Fibroblast of lung (primary cell): ENCODE results near the gene AQP12B. TPM values are rescaled to one million over a fixed set of nuclear protein-coding genes. Genes with fewer than 3 reads are reported as not detected.
"Not testable (repeated sequence)": the region's sequence is repeated elsewhere in the genome, so short reads cannot be mapped to it uniquely, and the experiment has no call there.

Experiments used
- DNase-seq, 2 donors: peaks; one replicate each; pipeline versions ENCODE4 v3.0.0 to v3.0.0-alpha.2; 2010; ENCODE audit warnings: low read depth in 2 of 2
- H2AFZ ChIP-seq: 2 replicates; pipeline ENCODE4 v1.5.1; 2012; ENCODE audit warnings: low read length, control low read depth, inconsistent platforms
- H3K27ac ChIP-seq: 2 replicates; pipeline ENCODE4 v1.5.1; 2011; ENCODE audit warnings: low read length, control low read depth; ENCODE audit not compliant: insufficient read depth
- H3K27me3 ChIP-seq: 2 replicates; pipeline ENCODE4 v1.5.1; 2011; ENCODE audit warnings: mild to moderate bottlenecking, low read length; ENCODE audit not compliant: control insufficient read depth, insufficient read depth
- H3K36me3 ChIP-seq: 2 replicates; pipeline ENCODE4 v1.5.1; 2011; ENCODE audit warnings: low read length; ENCODE audit not compliant: control insufficient read depth, insufficient read depth
- H3K4me1 ChIP-seq: 2 replicates; pipeline ENCODE4 v1.5.1; 2011; ENCODE audit warnings: low read length; ENCODE audit not compliant: control insufficient read depth, insufficient read depth; ENCODE audit errors: extremely low read depth
- H3K4me2 ChIP-seq: 2 replicates; pipeline ENCODE4 v1.5.1; 2011; ENCODE audit warnings: low read length, control low read depth; ENCODE audit not compliant: insufficient read depth; ENCODE audit errors: extremely low read depth
- H3K4me3 ChIP-seq, 4 experiments: fragments of 200-600 bp in 1 of 4; sonication (generic) in 1 of 4; replicated peaks in 1 of 4; 2 replicates each; pipeline ENCODE4 v1.5.1; 2011 to 2016; ENCODE audit warnings: low read length in 4 of 4, low read depth in 3 of 4, mild to moderate bottlenecking in 3 of 4, control low read depth in 2 of 4, inconsistent platforms in 1 of 4, mixed read lengths in 1 of 4; ENCODE audit not compliant: insufficient read depth in 1 of 4; ENCODE audit errors: control extremely low read depth in 1 of 4
- H3K79me2 ChIP-seq: 2 replicates; pipeline ENCODE4 v1.5.1; 2012; ENCODE audit warnings: mild to moderate bottlenecking, low read length, inconsistent platforms; ENCODE audit not compliant: control insufficient read depth, insufficient read depth
- H3K9ac ChIP-seq: 2 replicates; pipeline ENCODE4 v1.5.1; 2011; ENCODE audit warnings: mild to moderate bottlenecking, low read length, control low read depth; ENCODE audit not compliant: insufficient read depth
- H3K9me3 ChIP-seq: 2 replicates; pipeline ENCODE4 v1.5.1; 2012; ENCODE audit warnings: low read depth, low read length; ENCODE audit not compliant: control insufficient read depth, insufficient read depth
- H4K20me1 ChIP-seq: 2 replicates; pipeline ENCODE4 v1.5.1; 2011; ENCODE audit warnings: low read length; ENCODE audit not compliant: control insufficient read depth, insufficient read depth; ENCODE audit errors: extremely low read depth
- CTCF ChIP-seq, 2 donors: IDR thresholded peaks in 1 of 2; conservative IDR thresholded peaks in 1 of 2; 1 replicate in 1 of 2; 2 replicates in 1 of 2; pipeline ENCODE4 v1.5.1; 2011 to 2012; ENCODE audit warnings: low read length in 2 of 2, control low read depth in 1 of 2, inconsistent platforms in 1 of 2, low read depth in 1 of 2, mild to moderate bottlenecking in 1 of 2
- EZH2 ChIP-seq: IDR thresholded peaks from 2 replicates; pipeline ENCODE4 v1.5.1; 2012; ENCODE audit warnings: low read length, control low read depth, mild to moderate bottlenecking; ENCODE audit errors: missing control alignments
- polyA plus RNA-seq, 2 donors: library from polyadenylated mRNA; depleted of rRNA in 1 of 2; stranded (reverse) in 1 of 2; unstranded in 1 of 2; fragments of >200 nt; gene quantifications; 2 replicates each; pipeline ENCODE4 v1.2.1, GENCODE V29; 2011 to 2012; ENCODE audit warnings: missing spikeins in 1 of 2
- total RNA-seq: library from RNA; depleted of rRNA; stranded (reverse); fragments of >200 nt; gene quantifications from 2 replicates; pipeline ENCODE4 v1.2.1, GENCODE V29; 2014

The AQP12B gene
- total and polyA plus RNA-seq, 2 donors (not counting 1 experiment from before 2014, with no cell fraction given): not detected

GRCh38 chr2:240702640-240703011 lies 19.9 kb upstream of the AQP12B start:
- Histone ChIP-seq H3K36me3 (no peaks in the 10 kb centered on the region), H3K79me2 (no peaks in the 10 kb centered on the region), H3K4me2 (no peak overlapping the region), H3K4me3 (no peak overlapping the region), H3K27ac (no peak overlapping the region), H3K9me3 (no peaks in the 10 kb centered on the region), H4K20me1 (no peaks in the 10 kb centered on the region), H3K9ac (no peak overlapping the region), H3K4me1 (no peaks in the 10 kb centered on the region), H3K27me3 (peaks cover 10% of the 10 kb centered on the region), H2AFZ (no peak overlapping the region)
- no peak for DNase-seq
- TF ChIP-seq EZH2: no peak
- TF ChIP-seq CTCF (conservative IDR thresholded peaks at IDR 0.05 in 1 of 2, IDR thresholded peaks at IDR 0.05 in 1 of 2; ENCODE audit: low read depth in 1 of 2, low read length in 2 of 2): no peak

- Histone ChIP-seq H3K4me3 (no peak overlapping the region), H3K4me1 (no peaks in the 10 kb centered on the region), H3K4me2 (no peak overlapping the region), H3K9ac (no peak overlapping the region), H3K79me2 (no peaks in the 10 kb centered on the region), H4K20me1 (no peaks in the 10 kb centered on the region), H2AFZ (no peak overlapping the region), H3K27me3 (peaks cover 6% of the 10 kb centered on the region), H3K27ac (no peak overlapping the region), H3K9me3 (no peaks in the 10 kb centered on the region), H3K36me3 (no peaks in the 10 kb centered on the region)
- DNase-seq: no peak
- TF ChIP-seq CTCF (conservative IDR thresholded peaks at IDR 0.05 in 1 of 2, IDR thresholded peaks at IDR 0.05 in 1 of 2; ENCODE audit: low read depth in 1 of 2, low read length in 2 of 2): no peak
- TF ChIP-seq EZH2: no peak
These were observed 19.3 kb upstream of the AQP12B start for GRCh38 chr2:240701736-240702639.

GRCh38 chr2:240701091-240701735 lies 18.5 kb upstream of the AQP12B start:
- no peak for DNase-seq
- no peaks in the 10 kb centered on the region for H3K9me3 ChIP-seq
- H3K27ac ChIP-seq: no peak overlapping the region
- H3K4me1 ChIP-seq: no peaks in the 10 kb centered on the region
- no peaks in the 10 kb centered on the region for H3K79me2 ChIP-seq
- no peak overlapping the region for H3K4me2 ChIP-seq
- no peak overlapping the region for H2AFZ ChIP-seq
- H3K27me3 ChIP-seq: peaks cover 1% of the 10 kb centered on the region
- H3K36me3 ChIP-seq: no peaks in the 10 kb centered on the region
- no peak overlapping the region for H3K9ac ChIP-seq
- TF ChIP-seq EZH2 (no peak), CTCF (conservative IDR thresholded peaks at IDR 0.05 in 1 of 2, IDR thresholded peaks at IDR 0.05 in 1 of 2; ENCODE audit: low read depth in 1 of 2, low read length in 2 of 2) (no peak)
- no peaks in the 10 kb centered on the region for H4K20me1 ChIP-seq
- H3K4me3 ChIP-seq: no peak overlapping the region

- not testable (repeated sequence) for DNase-seq, H3K4me1 ChIP-seq, H3K27me3 ChIP-seq, H3K36me3 ChIP-seq, H3K9me3 ChIP-seq, H3K9ac ChIP-seq, H2AFZ ChIP-seq, H4K20me1 ChIP-seq, H3K4me2 ChIP-seq, H3K4me3 ChIP-seq, H3K27ac ChIP-seq, H3K79me2 ChIP-seq
These were observed 17.9 kb upstream of the AQP12B start for GRCh38 chr2:240700616-240701015.
